ENCODE results near the gene MVB12B. TPM values are rescaled to one million over a fixed set of nuclear protein-coding genes. Genes with fewer than 3 reads are reported as not detected.

MVB12B gene
- total and polyA plus RNA-seq, 2 of the 13 experiments (the other 11 are each of a cell fraction or from before 2014, with no cell fraction given) = 12.1 to 30.1 TPM

DNA sequence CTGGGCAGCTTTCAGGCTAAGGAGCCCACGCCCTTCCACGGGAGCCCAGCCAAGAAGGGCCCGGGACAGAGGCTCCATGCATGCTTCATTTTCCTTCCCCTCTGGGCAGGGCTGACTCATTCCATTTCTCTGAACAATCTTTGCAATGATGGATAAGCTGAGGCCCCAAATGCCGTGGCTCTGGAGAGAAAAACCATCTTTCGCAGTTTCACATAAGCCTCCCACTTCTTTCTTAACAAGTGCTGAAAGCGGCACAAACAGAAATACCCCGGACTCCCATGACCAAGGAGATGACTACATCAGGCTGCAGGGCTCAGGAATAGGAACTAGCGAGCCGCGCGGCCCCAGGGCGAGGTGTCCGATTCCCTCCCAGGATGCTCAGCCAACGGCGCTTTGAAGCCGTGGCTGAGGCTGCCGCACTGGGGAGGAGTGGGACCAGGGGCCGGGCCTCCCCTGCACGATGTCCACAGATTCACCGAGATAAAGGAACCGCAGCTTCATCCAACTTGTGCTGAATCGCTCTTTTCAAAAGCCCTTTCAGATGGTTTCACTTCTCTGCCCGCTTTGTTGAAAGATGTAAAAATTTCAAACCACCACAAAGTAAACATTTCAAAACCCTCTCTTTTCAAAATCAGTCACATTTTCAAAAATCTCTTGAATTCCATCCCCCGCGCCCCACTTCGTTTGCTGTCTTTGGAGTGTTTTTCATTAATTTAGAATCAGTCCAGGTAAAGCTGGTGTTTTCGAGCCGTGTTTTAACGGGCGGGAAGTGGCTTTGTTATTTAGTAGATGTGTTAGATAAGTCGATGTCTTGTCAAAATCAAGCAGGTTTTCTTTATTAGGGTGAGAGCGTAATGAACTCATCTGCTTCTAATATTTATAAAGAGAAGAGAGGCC lies 190.6 kb downstream of the MVB12B start (continued):
- TF ChIP-seq, protein P1, sequence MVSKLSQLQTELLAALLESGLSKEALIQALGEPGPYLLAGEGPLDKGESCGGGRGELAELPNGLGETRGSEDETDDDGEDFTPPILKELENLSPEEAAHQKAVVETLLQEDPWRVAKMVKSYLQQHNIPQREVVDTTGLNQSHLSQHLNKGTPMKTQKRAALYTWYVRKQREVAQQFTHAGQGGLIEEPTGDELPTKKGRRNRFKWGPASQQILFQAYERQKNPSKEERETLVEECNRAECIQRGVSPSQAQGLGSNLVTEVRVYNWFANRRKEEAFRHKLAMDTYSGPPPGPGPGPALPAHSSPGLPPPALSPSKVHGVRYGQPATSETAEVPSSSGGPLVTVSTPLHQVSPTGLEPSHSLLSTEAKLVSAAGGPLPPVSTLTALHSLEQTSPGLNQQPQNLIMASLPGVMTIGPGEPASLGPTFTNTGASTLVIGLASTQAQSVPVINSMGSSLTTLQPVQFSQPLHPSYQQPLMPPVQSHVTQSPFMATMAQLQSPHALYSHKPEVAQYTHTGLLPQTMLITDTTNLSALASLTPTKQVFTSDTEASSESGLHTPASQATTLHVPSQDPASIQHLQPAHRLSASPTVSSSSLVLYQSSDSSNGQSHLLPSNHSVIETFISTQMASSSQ (IDR thresholded peaks at IDR 0.05; ENCODE audit: low read depth) = no peak
- TF ChIP-seq, protein P1 (CRISPR knock-in tag; IDR thresholded peaks at IDR 0.05; ENCODE audit: borderline replicate concordance) = peak; percentile 78
- no peak for TF ChIP-seq ATRX (CRISPR knock-in tag; IDR thresholded peaks at IDR 0.05; ENCODE audit: borderline replicate concordance)
- TF ChIP-seq, protein P2, sequence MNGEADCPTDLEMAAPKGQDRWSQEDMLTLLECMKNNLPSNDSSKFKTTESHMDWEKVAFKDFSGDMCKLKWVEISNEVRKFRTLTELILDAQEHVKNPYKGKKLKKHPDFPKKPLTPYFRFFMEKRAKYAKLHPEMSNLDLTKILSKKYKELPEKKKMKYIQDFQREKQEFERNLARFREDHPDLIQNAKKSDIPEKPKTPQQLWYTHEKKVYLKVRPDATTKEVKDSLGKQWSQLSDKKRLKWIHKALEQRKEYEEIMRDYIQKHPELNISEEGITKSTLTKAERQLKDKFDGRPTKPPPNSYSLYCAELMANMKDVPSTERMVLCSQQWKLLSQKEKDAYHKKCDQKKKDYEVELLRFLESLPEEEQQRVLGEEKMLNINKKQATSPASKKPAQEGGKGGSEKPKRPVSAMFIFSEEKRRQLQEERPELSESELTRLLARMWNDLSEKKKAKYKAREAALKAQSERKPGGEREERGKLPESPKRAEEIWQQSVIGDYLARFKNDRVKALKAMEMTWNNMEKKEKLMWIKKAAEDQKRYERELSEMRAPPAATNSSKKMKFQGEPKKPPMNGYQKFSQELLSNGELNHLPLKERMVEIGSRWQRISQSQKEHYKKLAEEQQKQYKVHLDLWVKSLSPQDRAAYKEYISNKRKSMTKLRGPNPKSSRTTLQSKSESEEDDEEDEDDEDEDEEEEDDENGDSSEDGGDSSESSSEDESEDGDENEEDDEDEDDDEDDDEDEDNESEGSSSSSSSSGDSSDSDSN (CRISPR knock-in tag; IDR thresholded peaks at IDR 0.05) = peak; percentile 89
- 0 out of 2 replicates have a peak, but pooled peaks have one; percentile 22 for TF ChIP-seq ZNF331 (CRISPR knock-in tag; IDR thresholded peaks at IDR 0.05)
- no peak for TF ChIP-seq POLR2AphosphoS2 (IDR thresholded peaks at IDR 0.05; ENCODE audit: low read depth, low read length)
- TF ChIP-seq ZBTB7B (CRISPR knock-in tag; IDR thresholded peaks at IDR 0.05) = peak; percentile 53; the same call in 1 of the 2 replicates
- no peak for TF ChIP-seq ZSCAN31 (CRISPR knock-in tag; IDR thresholded peaks at IDR 0.05; ENCODE audit: low read depth)
- TF ChIP-seq ZNF205 (CRISPR knock-in tag; IDR thresholded peaks at IDR 0.05) = no peak
- peak; percentile 27 for TF ChIP-seq FOSL2 (CRISPR knock-in tag; IDR thresholded peaks at IDR 0.05)
- no peak for TF ChIP-seq ATF7-NPFF (CRISPR knock-in tag; IDR thresholded peaks at IDR 0.05; ENCODE audit: low read depth)
- no peak for TF ChIP-seq GTF3A (CRISPR knock-in tag; conservative IDR thresholded peaks at IDR 0.05)
- 0 out of 2 replicates have a peak, but pooled peaks have one; percentile 42 for TF ChIP-seq ZNF598 (CRISPR knock-in tag; IDR thresholded peaks at IDR 0.05; ENCODE audit: borderline replicate concordance)
- no peak for TF ChIP-seq ZMYM4 (CRISPR knock-in tag; IDR thresholded peaks at IDR 0.05)
- TF ChIP-seq, protein P3, sequence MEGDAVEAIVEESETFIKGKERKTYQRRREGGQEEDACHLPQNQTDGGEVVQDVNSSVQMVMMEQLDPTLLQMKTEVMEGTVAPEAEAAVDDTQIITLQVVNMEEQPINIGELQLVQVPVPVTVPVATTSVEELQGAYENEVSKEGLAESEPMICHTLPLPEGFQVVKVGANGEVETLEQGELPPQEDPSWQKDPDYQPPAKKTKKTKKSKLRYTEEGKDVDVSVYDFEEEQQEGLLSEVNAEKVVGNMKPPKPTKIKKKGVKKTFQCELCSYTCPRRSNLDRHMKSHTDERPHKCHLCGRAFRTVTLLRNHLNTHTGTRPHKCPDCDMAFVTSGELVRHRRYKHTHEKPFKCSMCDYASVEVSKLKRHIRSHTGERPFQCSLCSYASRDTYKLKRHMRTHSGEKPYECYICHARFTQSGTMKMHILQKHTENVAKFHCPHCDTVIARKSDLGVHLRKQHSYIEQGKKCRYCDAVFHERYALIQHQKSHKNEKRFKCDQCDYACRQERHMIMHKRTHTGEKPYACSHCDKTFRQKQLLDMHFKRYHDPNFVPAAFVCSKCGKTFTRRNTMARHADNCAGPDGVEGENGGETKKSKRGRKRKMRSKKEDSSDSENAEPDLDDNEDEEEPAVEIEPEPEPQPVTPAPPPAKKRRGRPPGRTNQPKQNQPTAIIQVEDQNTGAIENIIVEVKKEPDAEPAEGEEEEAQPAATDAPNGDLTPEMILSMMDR (CRISPR knock-in tag; IDR thresholded peaks at IDR 0.05) = 0 out of 2 replicates have a peak, but pooled peaks have one; percentile 21
- TF ChIP-seq, protein P4, sequence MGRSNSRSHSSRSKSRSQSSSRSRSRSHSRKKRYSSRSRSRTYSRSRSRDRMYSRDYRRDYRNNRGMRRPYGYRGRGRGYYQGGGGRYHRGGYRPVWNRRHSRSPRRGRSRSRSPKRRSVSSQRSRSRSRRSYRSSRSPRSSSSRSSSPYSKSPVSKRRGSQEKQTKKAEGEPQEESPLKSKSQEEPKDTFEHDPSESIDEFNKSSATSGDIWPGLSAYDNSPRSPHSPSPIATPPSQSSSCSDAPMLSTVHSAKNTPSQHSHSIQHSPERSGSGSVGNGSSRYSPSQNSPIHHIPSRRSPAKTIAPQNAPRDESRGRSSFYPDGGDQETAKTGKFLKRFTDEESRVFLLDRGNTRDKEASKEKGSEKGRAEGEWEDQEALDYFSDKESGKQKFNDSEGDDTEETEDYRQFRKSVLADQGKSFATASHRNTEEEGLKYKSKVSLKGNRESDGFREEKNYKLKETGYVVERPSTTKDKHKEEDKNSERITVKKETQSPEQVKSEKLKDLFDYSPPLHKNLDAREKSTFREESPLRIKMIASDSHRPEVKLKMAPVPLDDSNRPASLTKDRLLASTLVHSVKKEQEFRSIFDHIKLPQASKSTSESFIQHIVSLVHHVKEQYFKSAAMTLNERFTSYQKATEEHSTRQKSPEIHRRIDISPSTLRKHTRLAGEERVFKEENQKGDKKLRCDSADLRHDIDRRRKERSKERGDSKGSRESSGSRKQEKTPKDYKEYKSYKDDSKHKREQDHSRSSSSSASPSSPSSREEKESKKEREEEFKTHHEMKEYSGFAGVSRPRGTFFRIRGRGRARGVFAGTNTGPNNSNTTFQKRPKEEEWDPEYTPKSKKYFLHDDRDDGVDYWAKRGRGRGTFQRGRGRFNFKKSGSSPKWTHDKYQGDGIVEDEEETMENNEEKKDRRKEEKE (IDR thresholded peaks at IDR 0.05) = no peak
- no peak for TF ChIP-seq LCORL (IDR thresholded peaks at IDR 0.05)
- TF ChIP-seq LCORL (CRISPR knock-in tag; IDR thresholded peaks at IDR 0.05) = peak; percentile 27; the same call in 1 of the 2 replicates
